ENCODE results near the gene FGF8.

FGF8 gene

DNA sequence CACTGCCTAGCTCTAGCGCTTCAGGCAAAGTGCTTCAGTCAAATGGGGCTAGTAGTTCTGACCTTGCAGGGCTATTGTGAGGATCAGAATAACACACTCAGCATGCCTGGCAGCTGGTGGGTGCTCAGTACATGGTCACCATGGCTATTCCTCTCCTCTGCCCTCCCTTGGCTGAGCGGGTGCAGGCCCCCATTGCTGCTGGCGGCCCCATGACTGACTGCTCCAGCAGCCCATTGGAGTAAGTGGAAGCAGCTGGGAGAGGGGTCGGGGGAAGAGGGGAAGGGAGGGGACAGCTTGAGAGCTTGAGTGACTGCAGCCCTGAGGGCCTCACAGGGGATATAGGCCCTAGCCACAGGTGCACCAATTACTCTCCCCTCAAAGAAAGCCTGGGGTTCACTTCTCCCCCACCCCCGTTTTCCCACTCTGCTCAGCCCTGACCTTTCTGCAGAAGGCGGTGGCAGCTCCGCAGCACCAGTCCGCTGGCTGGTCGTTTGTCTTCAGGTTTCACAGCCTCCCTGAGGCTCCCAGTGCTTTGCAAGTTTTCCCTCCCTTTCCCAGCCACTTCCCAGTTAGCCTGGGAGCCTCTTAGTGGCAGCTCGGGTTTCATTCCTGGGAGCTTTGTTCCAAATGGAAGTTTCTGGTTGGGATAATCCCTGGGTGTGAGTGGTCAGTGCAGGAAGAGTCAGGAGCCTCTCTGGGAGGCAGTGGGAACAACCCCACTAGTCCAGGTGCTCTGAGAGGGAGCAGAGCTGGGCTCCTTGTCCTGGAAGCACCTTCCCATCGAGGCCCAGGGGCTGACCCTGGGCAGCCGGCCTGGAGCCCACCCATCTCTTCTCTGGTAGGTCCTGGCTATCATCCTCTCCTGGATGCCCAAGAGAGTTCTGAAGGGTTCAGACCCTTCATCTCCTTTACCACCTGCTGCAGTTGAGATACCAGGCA lies 16.3 kb downstream of the FGF8 start:
- TF ChIP-seq, protein P1, sequence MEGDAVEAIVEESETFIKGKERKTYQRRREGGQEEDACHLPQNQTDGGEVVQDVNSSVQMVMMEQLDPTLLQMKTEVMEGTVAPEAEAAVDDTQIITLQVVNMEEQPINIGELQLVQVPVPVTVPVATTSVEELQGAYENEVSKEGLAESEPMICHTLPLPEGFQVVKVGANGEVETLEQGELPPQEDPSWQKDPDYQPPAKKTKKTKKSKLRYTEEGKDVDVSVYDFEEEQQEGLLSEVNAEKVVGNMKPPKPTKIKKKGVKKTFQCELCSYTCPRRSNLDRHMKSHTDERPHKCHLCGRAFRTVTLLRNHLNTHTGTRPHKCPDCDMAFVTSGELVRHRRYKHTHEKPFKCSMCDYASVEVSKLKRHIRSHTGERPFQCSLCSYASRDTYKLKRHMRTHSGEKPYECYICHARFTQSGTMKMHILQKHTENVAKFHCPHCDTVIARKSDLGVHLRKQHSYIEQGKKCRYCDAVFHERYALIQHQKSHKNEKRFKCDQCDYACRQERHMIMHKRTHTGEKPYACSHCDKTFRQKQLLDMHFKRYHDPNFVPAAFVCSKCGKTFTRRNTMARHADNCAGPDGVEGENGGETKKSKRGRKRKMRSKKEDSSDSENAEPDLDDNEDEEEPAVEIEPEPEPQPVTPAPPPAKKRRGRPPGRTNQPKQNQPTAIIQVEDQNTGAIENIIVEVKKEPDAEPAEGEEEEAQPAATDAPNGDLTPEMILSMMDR (IDR thresholded peaks at IDR 0.05; ENCODE audit: insufficient read depth, missing control alignments) = no peak
- FAIRE-seq (no peak), DNase-seq (ENCODE audit: insufficient read length, low spot score) (no peak)

DNA sequence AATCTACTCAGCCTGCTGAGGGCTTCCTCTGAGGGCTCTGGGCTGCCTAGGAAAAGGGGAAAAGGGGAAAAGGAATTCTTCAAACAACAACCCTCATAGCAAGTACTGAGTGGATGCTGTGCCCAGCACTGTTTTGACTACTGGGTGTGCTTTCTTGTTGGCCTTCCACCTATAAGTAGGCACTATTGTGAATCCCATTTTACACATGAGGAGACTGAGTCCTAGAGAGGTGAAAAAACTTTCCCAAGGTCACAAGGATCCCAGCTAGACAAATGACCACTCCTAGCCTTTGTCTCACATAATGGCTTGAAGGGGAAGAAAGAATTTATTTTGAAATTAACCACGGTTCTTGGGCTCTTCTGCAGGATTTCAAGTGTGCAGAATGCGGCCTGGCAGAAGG lies 17.1 kb downstream of the FGF8 start:
- FAIRE-seq (no peak), DNase-seq (ENCODE audit: insufficient read length, low spot score) (no peak)
- TF ChIP-seq, protein P1 (IDR thresholded peaks at IDR 0.05; ENCODE audit: insufficient read depth, missing control alignments) = no peak

DNA sequence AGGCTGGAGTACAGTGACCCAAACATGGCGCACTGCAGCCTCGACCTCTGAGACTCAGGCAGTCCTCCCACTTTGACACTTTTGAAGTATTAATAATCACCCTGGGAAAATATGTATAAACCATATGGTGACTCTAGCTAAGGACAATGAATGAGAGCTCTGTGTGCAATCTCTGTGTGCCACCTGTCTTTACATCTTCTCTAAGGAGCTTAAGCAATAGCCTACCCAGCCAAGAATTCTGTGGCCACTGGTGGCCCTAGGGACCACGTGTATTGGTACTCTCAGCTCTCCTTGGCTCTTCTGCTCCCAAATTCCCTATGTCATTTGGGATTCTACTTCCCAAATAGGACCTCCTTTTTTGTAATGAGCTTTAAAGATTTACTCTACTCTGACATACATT lies 23.7 kb downstream of the FGF8 start:
- DNase-seq (ENCODE audit: insufficient read length, low spot score) = peak; percentile 77
- FAIRE-seq = peak; percentile 88

DNA sequence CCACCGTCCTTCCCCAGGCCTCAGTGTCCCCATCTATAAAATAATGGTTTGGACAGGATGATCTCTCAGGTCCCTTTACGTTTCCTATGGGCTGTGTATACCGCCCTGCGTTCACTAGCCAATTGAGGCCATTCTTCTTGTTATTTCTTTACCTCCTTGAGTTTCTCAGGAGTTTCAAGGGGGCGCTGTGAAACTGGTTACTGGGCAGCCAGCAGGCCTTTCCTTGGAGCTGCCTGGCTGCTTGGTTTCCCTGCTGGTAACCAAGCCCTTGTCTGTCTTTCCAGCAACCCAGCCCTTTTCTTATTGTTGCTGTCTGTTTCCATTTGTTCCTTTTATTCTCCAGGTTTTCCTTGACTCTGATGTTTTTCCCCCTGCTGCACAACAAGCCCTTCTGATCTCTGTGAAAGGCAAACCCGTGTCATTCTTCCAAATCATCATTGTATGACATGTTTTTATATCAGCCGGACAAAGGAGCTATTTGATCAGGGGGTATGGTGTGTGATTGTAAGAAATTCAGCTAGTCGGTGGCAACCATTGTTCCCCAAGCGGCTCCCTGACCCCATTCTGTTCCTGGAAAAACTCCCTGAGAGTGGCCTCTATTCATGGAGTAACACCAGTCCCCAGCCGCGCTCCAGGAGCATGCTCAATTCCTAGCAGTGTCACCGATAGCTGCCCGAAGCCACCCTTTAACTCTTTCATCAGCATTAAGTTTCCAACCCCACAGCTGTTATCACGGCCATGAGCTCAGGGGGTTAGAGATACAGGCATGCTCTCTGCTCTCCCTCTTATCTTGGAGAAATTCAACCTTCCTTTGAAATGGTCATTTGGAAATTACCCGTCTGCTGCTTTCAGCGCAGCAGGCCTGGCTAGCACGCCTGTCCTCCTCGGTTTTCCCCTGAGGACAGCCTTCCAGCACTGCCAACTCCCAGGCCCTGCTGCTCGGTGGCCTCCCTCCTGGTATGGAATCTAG lies 26.6 kb downstream of the FGF8 start:
- TF ChIP-seq, protein P1 (IDR thresholded peaks at IDR 0.05; ENCODE audit: insufficient read depth, missing control alignments) = no peak
- FAIRE-seq (no peak), DNase-seq (ENCODE audit: insufficient read length, low spot score) (no peak)

More for the DNA sequence above, 23.7 kb downstream of the FGF8 start:
- TF ChIP-seq, protein P1 (IDR thresholded peaks at IDR 0.05; ENCODE audit: insufficient read depth, missing control alignments) = no peak

DNA sequence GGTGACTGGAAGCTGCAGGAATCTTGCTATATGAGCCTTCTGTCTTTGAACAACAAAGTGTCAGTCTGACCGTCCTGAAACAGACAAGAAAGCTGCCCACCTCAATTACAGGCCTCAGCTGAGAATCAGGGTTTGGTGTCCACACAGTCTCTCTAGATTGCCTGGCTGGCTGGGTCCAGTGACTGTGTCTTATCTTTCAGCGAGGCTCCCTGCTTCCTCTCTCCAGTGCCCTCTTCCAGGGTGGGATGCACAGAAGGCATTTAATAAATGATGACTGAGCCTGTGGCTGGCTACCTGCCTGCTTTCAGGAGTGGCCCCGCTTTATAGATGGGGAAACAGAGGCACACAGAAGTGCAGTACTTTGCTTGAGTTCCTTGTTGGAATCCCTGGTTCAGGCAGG lies 27.4 kb downstream of the FGF8 start:
- TF ChIP-seq, protein P1 (IDR thresholded peaks at IDR 0.05; ENCODE audit: insufficient read depth, missing control alignments) = no peak
- DNase-seq (ENCODE audit: insufficient read length, low spot score) = no peak
- FAIRE-seq = no peak

DNA sequence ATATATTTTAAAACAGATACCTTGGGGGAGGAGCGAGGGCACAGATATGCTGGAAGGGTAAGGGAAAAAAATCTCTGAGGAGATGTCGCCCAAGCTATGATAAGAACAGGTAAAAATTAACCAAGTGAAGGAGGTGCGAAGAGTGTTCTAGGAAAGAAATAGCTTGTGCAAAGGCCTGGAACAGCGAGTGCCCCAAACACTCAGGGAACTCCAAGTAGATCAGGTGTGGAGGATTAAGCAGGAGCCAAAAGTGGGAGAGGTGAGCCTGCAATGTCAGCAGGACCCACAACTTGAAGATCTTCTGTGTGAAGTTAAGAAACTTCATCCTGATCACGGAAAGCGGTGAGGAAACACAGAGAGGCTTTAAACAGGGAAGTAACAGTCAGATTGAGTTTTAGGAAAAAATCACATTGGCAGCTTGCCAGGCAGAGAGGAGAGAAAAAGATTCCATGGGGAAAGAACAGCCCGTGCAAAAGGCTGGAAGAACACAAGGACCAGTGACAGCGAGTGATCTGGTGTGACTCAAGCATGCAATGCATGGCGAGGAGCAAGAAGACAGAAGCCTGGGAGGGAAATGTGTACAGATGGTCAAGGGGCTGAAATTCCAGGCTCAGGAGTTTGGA lies 30.7 kb downstream of the FGF8 start:
- TF ChIP-seq, protein P1 (IDR thresholded peaks at IDR 0.05; ENCODE audit: insufficient read depth, missing control alignments) = no peak
- DNase-seq (ENCODE audit: insufficient read length, low spot score) = no peak

More for the DNA sequence above, 30.7 kb downstream of the FGF8 start:
- FAIRE-seq = no peak

Data from D721Med (cell line).